ENCODE measurements around the gene LZTS3. TPM values are rescaled to one million over a fixed set of nuclear protein-coding genes. Genes with fewer than 3 reads are reported as not detected.

The LZTS3 gene
- total and polyA plus RNA-seq, 8 donors: 7.1 to 21.0 (median 9.4) TPM

- no peaks in the 10 kb centered on the region for H3K27me3 ChIP-seq
- no peak for ATAC-seq
- TF ChIP-seq CTCF (IDR thresholded peaks at IDR 0.05): no peak
- no peak overlapping the region for H3K27ac ChIP-seq
- H3K4me3 ChIP-seq: no peak overlapping the region
- no peaks in the 10 kb centered on the region for H3K9me3 ChIP-seq
- intact Hi-C loops (cut with DNase I): no loop called here
- peaks cover 14 to 22% of the 10 kb centered on the region in 2 donors for H3K4me1 ChIP-seq
- H3K36me3 ChIP-seq: peaks cover 0 to 49% of the 10 kb centered on the region in 2 donors
- no peak for DNase-seq
These were observed 39.9 kb upstream of the LZTS3 start for GRCh38 chr20:3213226-3213625.

- Histone ChIP-seq H3K36me3 (peaks cover 0 to 27% of the 10 kb centered on the region in 2 donors), H3K9me3 (no peaks in the 10 kb centered on the region), H3K27me3 (no peaks in the 10 kb centered on the region), H3K27ac (no peak overlapping the region), H3K4me1 (peaks cover 15 to 22% of the 10 kb centered on the region in 2 donors), H3K4me3 (peak overlapping the region; percentile 78 to 79)
- TF ChIP-seq CTCF (IDR thresholded peaks at IDR 0.05): no peak
- intact Hi-C loops (cut with DNase I): no loop called here
- DNase-seq (no peak), ATAC-seq (no peak)
These were observed 37.0 kb upstream of the LZTS3 start for GRCh38 chr20:3210346-3210745.

GRCh38 chr20:3209946-3210317 is 36.6 kb upstream of the LZTS3 start:
- intact Hi-C loops (cut with DNase I): no loop called here

GRCh38 chr20:3209257-3209945 is 36.1 kb upstream of the LZTS3 start, which contains the start of gene ITPA:
Gene ITPA, plus strand, starts transcription at chr20:3209498. Its CDS starts 54 bp downstream, at chr20:3209552.
- peak; percentile 60 for ATAC-seq
- Histone ChIP-seq H3K27ac (peak within 1 kb of the TSS; percentile 77 to 88), H3K36me3 (peaks cover 0 to 17% of the 10 kb centered on the region in 2 donors), H3K4me3 (peak within 1 kb of the TSS; percentile 78 to 79), H3K4me1 (peaks cover 15 to 22% of the 10 kb centered on the region in 2 donors), H3K9me3 (no peaks in the 10 kb centered on the region), H3K27me3 (no peaks in the 10 kb centered on the region)
- DNase-seq: peak in 3 of 4 donors; percentile 47 to 64 (median 62)
- intact Hi-C loops (cut with DNase I): no loop called here
- TF ChIP-seq CTCF (IDR thresholded peaks at IDR 0.05): no peak

More at GRCh38 chr20:3209946-3210317, 36.6 kb upstream of the LZTS3 start:
- no peaks in the 10 kb centered on the region for H3K27me3 ChIP-seq
- H3K4me1 ChIP-seq: peaks cover 15 to 22% of the 10 kb centered on the region in 2 donors
- peak overlapping the region; percentile 78 to 79 for H3K4me3 ChIP-seq
- no peaks in the 10 kb centered on the region for H3K9me3 ChIP-seq
- no peak for TF ChIP-seq CTCF (IDR thresholded peaks at IDR 0.05)
- DNase-seq (no peak), ATAC-seq (peak; percentile 48)
- H3K27ac ChIP-seq: peak overlapping the region; percentile 77 to 88
- H3K36me3 ChIP-seq: peaks cover 0 to 23% of the 10 kb centered on the region in 2 donors

GRCh38 chr20:3208786-3209256 is 35.5 kb upstream of the LZTS3 start:
- intact Hi-C loops (cut with DNase I): no loop called here
- ATAC-seq: peak; percentile 1

More at GRCh38 chr20:3208786-3209256, 35.5 kb upstream of the LZTS3 start:
- Histone ChIP-seq H3K4me3 (peak overlapping the region; percentile 78 to 79), H3K36me3 (peaks cover 0 to 11% of the 10 kb centered on the region in 2 donors), H3K9me3 (no peaks in the 10 kb centered on the region), H3K27ac (peak overlapping the region; percentile 77 to 88), H3K4me1 (peaks cover 15 to 27% of the 10 kb centered on the region in 2 donors), H3K27me3 (no peaks in the 10 kb centered on the region)
- DNase-seq: no peak
- TF ChIP-seq CTCF (IDR thresholded peaks at IDR 0.05): no peak

Measured in left lung (tissue), 10 donors.